Retinal pigment epithelial cell (primary cell): ENCODE measurements around the gene BID.
"Not testable (repeated sequence)": the region's sequence is repeated elsewhere in the genome, so short reads cannot be mapped to it uniquely, and the experiment has no call there.

Source experiments
- DNase-seq: peaks from one replicate; pipeline ENCODE4 v3.0.0-alpha.2; 2010; ENCODE audit warnings: low read depth
- H3K4me3 ChIP-seq: 2 replicates; pipeline ENCODE4 v1.5.1; 2011; ENCODE audit warnings: mild to moderate bottlenecking, low read length, control low read depth, moderate library complexity
- CTCF ChIP-seq: conservative IDR thresholded peaks from 2 replicates; pipeline ENCODE4 v1.5.1; 2011; ENCODE audit warnings: low read depth, low read length, control low read depth, inconsistent platforms

The BID gene

GRCh38 chr22:17698948-17699347, 75.3 kb downstream of the BID start:
- no peak for TF ChIP-seq CTCF
- H3K4me3 ChIP-seq: no peak overlapping the region
- DNase-seq: no peak

- not testable (repeated sequence) for DNase-seq
These were observed 76.0 kb downstream of the BID start for GRCh38 chr22:17698276-17698675.

GRCh38 chr22:17697196-17697595, 77.1 kb downstream of the BID start:
- H3K4me3 ChIP-seq, DNase-seq: not testable (repeated sequence)

More at GRCh38 chr22:17698276-17698675, 76.0 kb downstream of the BID start:
- not testable (repeated sequence) for H3K4me3 ChIP-seq

GRCh38 chr22:17695986-17696385, 78.3 kb downstream of the BID start:
- TF ChIP-seq CTCF: no peak
- DNase-seq: no peak
- no peak overlapping the region for H3K4me3 ChIP-seq

- TF ChIP-seq CTCF: no peak
- no peak for DNase-seq
- H3K4me3 ChIP-seq: no peak overlapping the region
These were observed 79.5 kb downstream of the BID start for GRCh38 chr22:17694752-17695151.

- H3K4me3 ChIP-seq: no peak overlapping the region
- TF ChIP-seq CTCF: no peak
- no peak for DNase-seq
These were observed 80.1 kb downstream of the BID start for GRCh38 chr22:17694193-17694592.

- TF ChIP-seq CTCF: no peak
- H3K4me3 ChIP-seq: no peak overlapping the region
- no peak for DNase-seq
These were observed 81.4 kb downstream of the BID start for GRCh38 chr22:17692841-17693240.

- DNase-seq: no peak
- TF ChIP-seq CTCF: no peak
- H3K4me3 ChIP-seq: no peak overlapping the region
These were observed 90.0 kb downstream of the BID start for GRCh38 chr22:17684245-17684644.
